Ureter (tissue), 1 donor: ENCODE measurements around the gene ASS1. TPM values are rescaled to one million over a fixed set of nuclear protein-coding genes. Genes with fewer than 3 reads are reported as not detected.

Source experiments
- DNase-seq: peaks from one replicate; pipeline ENCODE4 v3.0.0-alpha.2; 2020; ENCODE audit warnings: low spot score
- total RNA-seq: library from RNA; stranded (reverse); gene quantifications from one replicate; pipeline ENCODE4 v1.2.4, GENCODE V29; 2023
- donor health status: DM: yes; HTN: yes; CAD: no.

ASS1 gene
- total RNA-seq, 1 donor from 2014 or later, result 271 TPM

GRCh38 chr9:130498298-130498917, 53.6 kb downstream of the ASS1 start:
- DNase-seq, result no peak

GRCh38 chr9:130498918-130499698, 54.3 kb downstream of the ASS1 start:
- no peak for DNase-seq

- no peak for DNase-seq
These were observed 55.1 kb downstream of the ASS1 start for GRCh38 chr9:130499804-130500263.

GRCh38 chr9:130500340-130501180, 55.8 kb downstream of the ASS1 start:
- DNase-seq, result no peak

- DNase-seq, result no peak
These were observed 56.9 kb downstream of the ASS1 start for GRCh38 chr9:130501639-130502038.

GRCh38 chr9:130508218-130508617, 63.5 kb downstream of the ASS1 start:
- DNase-seq, result no peak

GRCh38 chr9:130512199-130512598, 67.4 kb downstream of the ASS1 start:
- DNase-seq, result no peak

- DNase-seq, result no peak
These were observed 68.3 kb downstream of the ASS1 start for GRCh38 chr9:130513078-130513477.

GRCh38 chr9:130518233-130518632, 73.5 kb downstream of the ASS1 start:
- no peak for DNase-seq

- DNase-seq, result no peak
These were observed 74.4 kb downstream of the ASS1 start for GRCh38 chr9:130518943-130519799.

- DNase-seq, result no peak
These were observed 75.2 kb downstream of the ASS1 start for GRCh38 chr9:130519927-130520326.

- no peak for DNase-seq
These were observed 77.0 kb downstream of the ASS1 start for GRCh38 chr9:130521715-130522114.

GRCh38 chr9:130522233-130522808, 77.6 kb downstream of the ASS1 start:
- no peak for DNase-seq

- DNase-seq, result no peak
These were observed 79.2 kb downstream of the ASS1 start for GRCh38 chr9:130523921-130524320.

- no peak for DNase-seq
These were observed 81.6 kb downstream of the ASS1 start for GRCh38 chr9:130526193-130526853.

- DNase-seq, result no peak
These were observed 82.3 kb downstream of the ASS1 start for GRCh38 chr9:130526854-130527650.

GRCh38 chr9:130527651-130528310, 83.0 kb downstream of the ASS1 start:
- DNase-seq, result no peak

- no peak for DNase-seq
These were observed 83.9 kb downstream of the ASS1 start for GRCh38 chr9:130528674-130529073.

GRCh38 chr9:130530938-130531337, 86.2 kb downstream of the ASS1 start:
- DNase-seq, result no peak
